Liver (tissue), 9 donors: ENCODE results near the gene DNAJC6. TPM values are rescaled to one million over a fixed set of nuclear protein-coding genes. Genes with fewer than 3 reads are reported as not detected.

Source experiments
- DNase-seq: peaks from one replicate; pipeline ENCODE4 v3.0.0-alpha.2; 2017; ENCODE audit warnings: low spot score
- H3K27ac ChIP-seq, 2 donors: one replicate each; pipeline ENCODE4 v1.7.0; 2013; ENCODE audit warnings: inconsistent platforms in 2 of 2, low read length in 2 of 2, control low read depth in 1 of 2, low read depth in 1 of 2, mild to moderate bottlenecking in 1 of 2
- H3K27me3 ChIP-seq, 4 donors: one replicate each; pipeline versions ENCODE4 v1.6.1 to v1.7.0; 2013; ENCODE audit warnings: low read length in 3 of 4, inconsistent platforms in 1 of 4, mild to moderate bottlenecking in 1 of 4, moderate library complexity in 1 of 4; ENCODE audit not compliant: control insufficient read depth in 4 of 4, insufficient read depth in 4 of 4
- H3K36me3 ChIP-seq, 4 donors: one replicate each; pipeline versions ENCODE4 v1.6.1 to v1.7.0; 2013; ENCODE audit warnings: low read length in 3 of 4, mild to moderate bottlenecking in 3 of 4, low read depth in 1 of 4, moderate library complexity in 1 of 4; ENCODE audit not compliant: control insufficient read depth in 4 of 4, insufficient read depth in 3 of 4
- H3K4me1 ChIP-seq, 4 donors: one replicate each; pipeline versions ENCODE4 v1.6.1 to v1.7.0; 2013; ENCODE audit warnings: low read length in 3 of 4, mild to moderate bottlenecking in 3 of 4, moderate library complexity in 1 of 4; ENCODE audit not compliant: control insufficient read depth in 4 of 4, insufficient read depth in 4 of 4
- H3K4me3 ChIP-seq, 3 donors: one replicate each; pipeline versions ENCODE4 v1.6.1 to v1.7.0; 2013; ENCODE audit warnings: low read length in 3 of 3, control low read depth in 1 of 3, low read depth in 1 of 3, mild to moderate bottlenecking in 1 of 3
- H3K9ac ChIP-seq, 2 donors: one replicate each; pipeline ENCODE4 v1.7.0; 2013; ENCODE audit warnings: low read length in 2 of 2, mild to moderate bottlenecking in 2 of 2, moderate library complexity in 2 of 2, control low read depth in 1 of 2, low read depth in 1 of 2
- H3K9me3 ChIP-seq, 4 donors: one replicate each; pipeline versions ENCODE4 v1.6.1 to v1.7.0; 2013; ENCODE audit warnings: low read length in 3 of 4; ENCODE audit not compliant: control insufficient read depth in 4 of 4
- EGR1 ChIP-seq, 2 donors: IDR thresholded peaks; 2 replicates each; pipeline ENCODE4 v1.6.1; 2016 to 2018; ENCODE audit warnings: antibody characterized with exemption in 2 of 2, low read depth in 2 of 2
- FOXA1 ChIP-seq: IDR thresholded peaks from 2 replicates; pipeline ENCODE4 v1.6.1; 2016; ENCODE audit warnings: antibody characterized with exemption
- FOXA2 ChIP-seq: IDR thresholded peaks from 2 replicates; pipeline ENCODE4 v1.6.1; 2016; ENCODE audit warnings: antibody characterized with exemption
- GABPA ChIP-seq, 2 donors: IDR thresholded peaks in 1 of 2; conservative IDR thresholded peaks in 1 of 2; 2 replicates each; pipeline ENCODE4 v1.6.1; 2016; ENCODE audit warnings: antibody characterized with exemption in 2 of 2, mild to moderate bottlenecking in 1 of 2, moderate library complexity in 1 of 2
- HNF4A ChIP-seq, 2 donors: conservative IDR thresholded peaks; 2 replicates each; pipeline ENCODE4 v1.6.1; 2016; ENCODE audit warnings: antibody characterized with exemption in 2 of 2, mild to moderate bottlenecking in 2 of 2
- HNF4G ChIP-seq: IDR thresholded peaks from 2 replicates; pipeline ENCODE4 v1.6.1; 2016; ENCODE audit warnings: antibody characterized with exemption
- JUND ChIP-seq, 2 donors: IDR thresholded peaks; 2 replicates each; pipeline ENCODE4 v1.6.1; 2016; ENCODE audit warnings: antibody characterized with exemption in 2 of 2
- MAX ChIP-seq: IDR thresholded peaks from 2 replicates; pipeline ENCODE4 v1.6.1; 2016; ENCODE audit warnings: antibody characterized with exemption
- NR2F2 ChIP-seq: IDR thresholded peaks from 2 replicates; pipeline ENCODE4 v1.6.1; 2016; ENCODE audit warnings: antibody characterized with exemption
- RAD21 ChIP-seq, 2 donors: IDR thresholded peaks; 2 replicates each; pipeline ENCODE4 v1.6.1; 2016; ENCODE audit warnings: antibody characterized with exemption in 2 of 2, mild to moderate bottlenecking in 2 of 2
- REST ChIP-seq: IDR thresholded peaks from 2 replicates; pipeline ENCODE4 v1.6.1; 2016; ENCODE audit warnings: antibody characterized with exemption, mild to moderate bottlenecking
- RXRA ChIP-seq, 2 donors: IDR thresholded peaks; 2 replicates each; pipeline ENCODE4 v1.6.1; 2017 to 2018; ENCODE audit warnings: antibody characterized with exemption in 2 of 2, mild to moderate bottlenecking in 1 of 2
- SP1 ChIP-seq: IDR thresholded peaks from 2 replicates; pipeline ENCODE4 v1.6.1; 2018; ENCODE audit warnings: antibody characterized with exemption, mild to moderate bottlenecking
- TAF1 ChIP-seq: conservative IDR thresholded peaks from 2 replicates; pipeline ENCODE4 v1.6.1; 2016; ENCODE audit warnings: antibody characterized with exemption, mild to moderate bottlenecking
- YY1 ChIP-seq: IDR thresholded peaks from 2 replicates; pipeline ENCODE4 v1.6.1; 2016; ENCODE audit warnings: antibody characterized with exemption, mild to moderate bottlenecking
- WGBS: extraction: QIAGEN DNeasy Blood & Tissue Kit; methylation state at CpG from one replicate; pipeline ENCODE4 v1.1.7; 2013; 5-methylcytosine and 5-hydroxymethylcytosine counted together
- polyA plus RNA-seq, 2 donors: library from polyadenylated mRNA; stranded (reverse) in 1 of 2; unstranded in 1 of 2; fragments of 200-250 nt in 1 of 2; fragments of >200 nt in 1 of 2; fragmentation: Nextera tagmentation in 1 of 2; extraction: Ambion mirVana in 1 of 2; gene quantifications; one replicate each; pipeline versions ENCODE4 v1.2.1 to v1.2.3, GENCODE V29; 2013 to 2015
- total RNA-seq, 2 donors: library from RNA; depleted of rRNA; stranded (reverse); fragments of >200 nt; gene quantifications; one replicate each; pipeline ENCODE4 v1.2.3, GENCODE V29; 2014
- TF ChIP-seq, protein P1 (sequence below): IDR thresholded peaks from 2 replicates; pipeline ENCODE4 v1.6.1; 2016; ENCODE audit warnings: antibody characterized with exemption
- TF ChIP-seq, protein P2 (sequence below): fragments of 150-350 bp; IDR thresholded peaks from 2 replicates; pipeline ENCODE4 v1.5.1; 2017; ENCODE audit warnings: improper control_type of control experiment, low read depth, low read length; ENCODE audit not compliant: missing input control
- TF ChIP-seq, protein P3 (sequence below): IDR thresholded peaks from 2 replicates; pipeline ENCODE4 v1.6.1; 2016; ENCODE audit warnings: antibody characterized with exemption
- donor health status: healthy.
- donor health status: healthy.
- donor health status: healthy.
- donor health status: healthy.
- donor health status: healthy.

Gene DNAJC6
- total and polyA plus RNA-seq, 4 donors: 0.15 to 35.0 (median 0.30) TPM

DNA sequence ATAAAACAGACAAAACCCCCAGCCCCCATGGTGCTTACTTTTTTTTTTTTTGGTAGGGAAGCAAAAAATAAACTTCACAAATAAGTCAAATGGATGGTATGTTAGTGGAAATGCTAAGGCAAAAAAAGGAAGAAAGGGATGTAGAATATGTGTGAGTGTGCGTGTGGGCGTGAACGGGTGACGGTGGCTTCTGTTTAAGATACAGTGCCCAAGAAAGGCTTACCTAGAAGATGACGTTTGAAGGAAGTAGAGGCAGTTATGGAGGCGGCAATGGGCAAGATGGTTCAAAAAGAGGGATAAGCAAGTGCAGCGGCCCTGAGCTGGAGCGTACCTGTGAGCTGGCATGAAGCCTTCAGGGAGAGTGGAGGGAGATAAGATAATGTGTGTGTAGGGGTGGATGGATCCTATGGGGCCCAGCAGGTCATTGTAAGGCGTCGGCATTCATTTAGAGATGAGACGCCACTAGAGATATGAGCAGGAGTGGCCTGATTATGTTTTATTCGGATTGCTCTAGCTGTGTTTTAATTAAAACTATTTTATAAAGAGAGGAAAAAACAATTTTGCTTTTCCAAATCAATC is 131.1 kb downstream of the DNAJC6 start:
- Histone ChIP-seq H3K9ac (no peak overlapping the region), H3K4me1 (no peaks in the 10 kb centered on the region), H3K9me3 (no peaks in the 10 kb centered on the region), H3K36me3 (no peaks in the 10 kb centered on the region), H3K27ac (no peak overlapping the region), H3K27me3 (no peaks in the 10 kb centered on the region), H3K4me3 (no peak overlapping the region)
- no peak for DNase-seq
- TF ChIP-seq FOXA2 (no peak), HNF4A (conservative IDR thresholded peaks at IDR 0.05) (no peak), GABPA (IDR thresholded peaks at IDR 0.05 in 1 of 2, conservative IDR thresholded peaks at IDR 0.05 in 1 of 2) (no peak), NR2F2 (no peak), RXRA (IDR thresholded peaks at IDR 0.05) (no peak), YY1 (no peak), TAF1 (no peak), MAX (no peak), RAD21 (IDR thresholded peaks at IDR 0.05) (no peak), HNF4G (no peak), FOXA1 (no peak), EGR1 (IDR thresholded peaks at IDR 0.05; ENCODE audit: low read depth in 2 of 2) (no peak), REST (no peak), SP1 (no peak), JUND (IDR thresholded peaks at IDR 0.05) (no peak)
- TF ChIP-seq, protein P1, sequence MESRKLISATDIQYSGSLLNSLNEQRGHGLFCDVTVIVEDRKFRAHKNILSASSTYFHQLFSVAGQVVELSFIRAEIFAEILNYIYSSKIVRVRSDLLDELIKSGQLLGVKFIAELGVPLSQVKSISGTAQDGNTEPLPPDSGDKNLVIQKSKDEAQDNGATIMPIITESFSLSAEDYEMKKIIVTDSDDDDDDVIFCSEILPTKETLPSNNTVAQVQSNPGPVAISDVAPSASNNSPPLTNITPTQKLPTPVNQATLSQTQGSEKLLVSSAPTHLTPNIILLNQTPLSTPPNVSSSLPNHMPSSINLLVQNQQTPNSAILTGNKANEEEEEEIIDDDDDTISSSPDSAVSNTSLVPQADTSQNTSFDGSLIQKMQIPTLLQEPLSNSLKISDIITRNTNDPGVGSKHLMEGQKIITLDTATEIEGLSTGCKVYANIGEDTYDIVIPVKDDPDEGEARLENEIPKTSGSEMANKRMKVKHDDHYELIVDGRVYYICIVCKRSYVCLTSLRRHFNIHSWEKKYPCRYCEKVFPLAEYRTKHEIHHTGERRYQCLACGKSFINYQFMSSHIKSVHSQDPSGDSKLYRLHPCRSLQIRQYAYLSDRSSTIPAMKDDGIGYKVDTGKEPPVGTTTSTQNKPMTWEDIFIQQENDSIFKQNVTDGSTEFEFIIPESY: no peak
- TF ChIP-seq, protein P2, sequence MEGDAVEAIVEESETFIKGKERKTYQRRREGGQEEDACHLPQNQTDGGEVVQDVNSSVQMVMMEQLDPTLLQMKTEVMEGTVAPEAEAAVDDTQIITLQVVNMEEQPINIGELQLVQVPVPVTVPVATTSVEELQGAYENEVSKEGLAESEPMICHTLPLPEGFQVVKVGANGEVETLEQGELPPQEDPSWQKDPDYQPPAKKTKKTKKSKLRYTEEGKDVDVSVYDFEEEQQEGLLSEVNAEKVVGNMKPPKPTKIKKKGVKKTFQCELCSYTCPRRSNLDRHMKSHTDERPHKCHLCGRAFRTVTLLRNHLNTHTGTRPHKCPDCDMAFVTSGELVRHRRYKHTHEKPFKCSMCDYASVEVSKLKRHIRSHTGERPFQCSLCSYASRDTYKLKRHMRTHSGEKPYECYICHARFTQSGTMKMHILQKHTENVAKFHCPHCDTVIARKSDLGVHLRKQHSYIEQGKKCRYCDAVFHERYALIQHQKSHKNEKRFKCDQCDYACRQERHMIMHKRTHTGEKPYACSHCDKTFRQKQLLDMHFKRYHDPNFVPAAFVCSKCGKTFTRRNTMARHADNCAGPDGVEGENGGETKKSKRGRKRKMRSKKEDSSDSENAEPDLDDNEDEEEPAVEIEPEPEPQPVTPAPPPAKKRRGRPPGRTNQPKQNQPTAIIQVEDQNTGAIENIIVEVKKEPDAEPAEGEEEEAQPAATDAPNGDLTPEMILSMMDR: no peak
- TF ChIP-seq, protein P3, sequence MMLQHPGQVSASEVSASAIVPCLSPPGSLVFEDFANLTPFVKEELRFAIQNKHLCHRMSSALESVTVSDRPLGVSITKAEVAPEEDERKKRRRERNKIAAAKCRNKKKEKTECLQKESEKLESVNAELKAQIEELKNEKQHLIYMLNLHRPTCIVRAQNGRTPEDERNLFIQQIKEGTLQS: no peak
- WGBS: 88% methylated on average over 12 of the region's 12 CpGs
